Keratinocyte (primary cell): ENCODE results near the gene NPLOC4.

Experiments used
- EZH2 ChIP-seq: IDR thresholded peaks from one replicate; pipeline ENCODE4 v1.6.1; 2012; ENCODE audit warnings: inconsistent platforms, mild to moderate bottlenecking, low read length, moderate library complexity
- TF ChIP-seq, protein P1 (sequence below), 3 experiments: IDR thresholded peaks in 1 of 3; conservative IDR thresholded peaks in 1 of 3; optimal IDR thresholded peaks in 1 of 3; 2 replicates in 2 of 3; 3 replicates in 1 of 3; pipeline versions ENCODE3 to v1.5.1; 2011; ENCODE audit warnings: low read length in 3 of 3, mild to moderate bottlenecking in 3 of 3, moderate library complexity in 2 of 3, control low read depth in 1 of 3, inconsistent platforms in 1 of 3; ENCODE audit not compliant: insufficient read depth in 2 of 3; ENCODE audit errors: extremely low read depth in 1 of 3

DNA sequence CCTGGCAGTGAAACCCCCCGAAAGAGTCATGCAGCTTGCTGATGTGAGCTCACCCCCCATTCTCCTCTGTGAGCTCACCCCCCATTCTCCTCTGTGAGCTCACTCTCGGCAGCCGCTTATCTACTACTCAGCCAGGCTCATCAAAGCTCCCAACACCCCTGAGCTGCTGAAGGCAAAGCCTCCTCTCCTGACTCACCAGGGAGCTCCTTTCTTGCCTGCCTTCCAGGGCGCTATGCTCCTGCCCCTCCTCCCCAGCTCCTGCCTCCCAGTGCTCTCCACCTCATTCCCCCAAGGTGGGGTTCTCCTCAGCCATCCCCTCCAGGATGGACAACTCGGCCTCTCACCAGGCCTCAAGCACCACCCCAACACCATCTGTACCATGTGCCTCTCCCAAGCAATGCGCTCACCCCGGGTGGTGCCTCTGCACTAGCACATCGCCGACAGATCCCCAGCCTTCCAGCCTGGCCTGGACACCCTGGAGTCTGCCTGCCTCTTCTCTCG lies 57.0 kb downstream of the NPLOC4 start:
- TF ChIP-seq, protein P1, sequence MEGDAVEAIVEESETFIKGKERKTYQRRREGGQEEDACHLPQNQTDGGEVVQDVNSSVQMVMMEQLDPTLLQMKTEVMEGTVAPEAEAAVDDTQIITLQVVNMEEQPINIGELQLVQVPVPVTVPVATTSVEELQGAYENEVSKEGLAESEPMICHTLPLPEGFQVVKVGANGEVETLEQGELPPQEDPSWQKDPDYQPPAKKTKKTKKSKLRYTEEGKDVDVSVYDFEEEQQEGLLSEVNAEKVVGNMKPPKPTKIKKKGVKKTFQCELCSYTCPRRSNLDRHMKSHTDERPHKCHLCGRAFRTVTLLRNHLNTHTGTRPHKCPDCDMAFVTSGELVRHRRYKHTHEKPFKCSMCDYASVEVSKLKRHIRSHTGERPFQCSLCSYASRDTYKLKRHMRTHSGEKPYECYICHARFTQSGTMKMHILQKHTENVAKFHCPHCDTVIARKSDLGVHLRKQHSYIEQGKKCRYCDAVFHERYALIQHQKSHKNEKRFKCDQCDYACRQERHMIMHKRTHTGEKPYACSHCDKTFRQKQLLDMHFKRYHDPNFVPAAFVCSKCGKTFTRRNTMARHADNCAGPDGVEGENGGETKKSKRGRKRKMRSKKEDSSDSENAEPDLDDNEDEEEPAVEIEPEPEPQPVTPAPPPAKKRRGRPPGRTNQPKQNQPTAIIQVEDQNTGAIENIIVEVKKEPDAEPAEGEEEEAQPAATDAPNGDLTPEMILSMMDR (optimal IDR thresholded peaks at IDR 0.05 in 1 of 3, IDR thresholded peaks at IDR 0.05 in 1 of 3, conservative IDR thresholded peaks at IDR 0.05 in 1 of 3; ENCODE audit: extremely low read depth in 1 of 3, insufficient read depth in 2 of 3, low read length in 3 of 3): no peak
- no peak for TF ChIP-seq EZH2
